NB4 (cell line): Measurements from ENCODE around the gene C1S.

Source experiments
- DNase-seq: peaks from one replicate; pipeline ENCODE4 v3.0.0; 2010; ENCODE audit warnings: low read depth
- H3K4me3 ChIP-seq: one replicate; pipeline ENCODE4 v1.5.1; 2011; ENCODE audit warnings: mild to moderate bottlenecking, low read depth, low read length, moderate library complexity
- CTCF ChIP-seq: IDR thresholded peaks from one replicate; pipeline ENCODE4 v1.5.1; 2012; ENCODE audit warnings: low read depth, low read length
- MAX ChIP-seq: IDR thresholded peaks from 2 replicates; pipeline ENCODE4 v1.6.1; 2011; ENCODE audit warnings: low read depth, low read length
- MYC ChIP-seq: IDR thresholded peaks from 2 replicates; pipeline ENCODE4 v1.6.1; 2011; ENCODE audit warnings: low read depth, low read length
- POLR2A ChIP-seq: IDR thresholded peaks from 2 replicates; pipeline ENCODE4 v1.6.1; 2011; ENCODE audit warnings: mild to moderate bottlenecking; ENCODE audit not compliant: insufficient read length; ENCODE audit errors: extremely low read depth

C1S gene

GRCh38 chr12:7061596-7061995 is 1.1 kb downstream of the C1S start:
- TF ChIP-seq MYC (no peak), MAX (no peak), POLR2A (no peak), CTCF (no peak)
- no peak overlapping the region for H3K4me3 ChIP-seq
- no peak for DNase-seq

GRCh38 chr12:7064516-7064915 is 4.0 kb downstream of the C1S start:
- no peak for DNase-seq
- TF ChIP-seq MAX = no peak
- no peak for TF ChIP-seq POLR2A
- TF ChIP-seq CTCF = no peak
- no peak for TF ChIP-seq MYC
- no peak overlapping the region for H3K4me3 ChIP-seq

- TF ChIP-seq MAX (no peak), POLR2A (no peak), MYC (no peak), CTCF (no peak)
- DNase-seq = no peak
- no peak overlapping the region for H3K4me3 ChIP-seq
Observed at GRCh38 chr12:7065073-7065623, 4.6 kb downstream of the C1S start.

- DNase-seq = no peak
- no peak overlapping the region for H3K4me3 ChIP-seq
- TF ChIP-seq MAX (no peak), MYC (no peak), CTCF (no peak), POLR2A (no peak)
Observed at GRCh38 chr12:7066596-7066995, 6.1 kb downstream of the C1S start.

- H3K4me3 ChIP-seq = no peak overlapping the region
- DNase-seq = no peak
- TF ChIP-seq MYC = no peak
- no peak for TF ChIP-seq MAX
- no peak for TF ChIP-seq POLR2A
- no peak for TF ChIP-seq CTCF
Observed at GRCh38 chr12:7067096-7067495, 6.6 kb downstream of the C1S start.

GRCh38 chr12:7068240-7068993 is 7.9 kb downstream of the C1S start:
- no peak for DNase-seq
- TF ChIP-seq CTCF (no peak), MYC (no peak), POLR2A (no peak), MAX (no peak)
- no peak overlapping the region for H3K4me3 ChIP-seq
